ENCODE data around the gene GLRX5. TPM values are rescaled to one million over a fixed set of nuclear protein-coding genes. Genes with fewer than 3 reads are reported as not detected.

Gene GLRX5
- total RNA-seq, 2 donors from 2014 or later: 62.4 to 63.4 TPM

GRCh38 chr14:95531473-95531872 is 3.4 kb upstream of the GLRX5 start:
- Mint-ChIP-seq H3K36me3 (ENCODE audit: low read depth) (peaks cover 8% of the 10 kb centered on the region), H3K4me3 (no peak overlapping the region), H3K27me3 (ENCODE audit: insufficient read depth) (no peaks in the 10 kb centered on the region), H3K4me1 (peaks cover 35% of the 10 kb centered on the region), H3K27ac (no peak overlapping the region), H3K9me3 (no peaks in the 10 kb centered on the region)
- H3K27me3 ChIP-seq (ENCODE audit: control insufficient read depth, insufficient read depth, low read length, poor library complexity, severe bottlenecking): no peaks in the 10 kb centered on the region
- no peaks in the 10 kb centered on the region for H3K9me3 ChIP-seq (ENCODE audit: control insufficient read depth, low read length)
- DNase-seq: no peak
- TF ChIP-seq CTCF (conservative IDR thresholded peaks at IDR 0.05): no peak
- 78 to 79% methylated on average over 1 to 2 of the region's 3 CpGs for WGBS, 2 experiments (ENCODE audit: insufficient coverage in 1 of 2, insufficient read length in 1 of 2)
- H3K4me3 ChIP-seq (ENCODE audit: low read length): peak overlapping the region; percentile 87
- no peak overlapping the region for H3K9ac ChIP-seq (ENCODE audit: extremely low read depth, low read length, poor library complexity, severe bottlenecking)
- H3K4me1 ChIP-seq (ENCODE audit: control insufficient read depth, insufficient read depth, low read length): peaks cover 3% of the 10 kb centered on the region
- peaks cover 18% of the 10 kb centered on the region for H3K36me3 ChIP-seq (ENCODE audit: control insufficient read depth, insufficient read depth, low read length)
- no peak overlapping the region for H3K27ac ChIP-seq (ENCODE audit: low read depth, low read length)

- Mint-ChIP-seq H3K27me3 (ENCODE audit: insufficient read depth) (no peaks in the 10 kb centered on the region), H3K9me3 (no peaks in the 10 kb centered on the region), H3K36me3 (ENCODE audit: low read depth) (peaks cover 8% of the 10 kb centered on the region), H3K4me1 (peaks cover 40% of the 10 kb centered on the region), H3K4me3 (peak overlapping the region; percentile 80), H3K27ac (no peak overlapping the region)
- no peak for TF ChIP-seq CTCF (conservative IDR thresholded peaks at IDR 0.05)
- no peaks in the 10 kb centered on the region for H3K9me3 ChIP-seq (ENCODE audit: control insufficient read depth, low read length)
- WGBS, 2 experiments (ENCODE audit: insufficient coverage in 1 of 2, insufficient read length in 1 of 2): 78 to 89% methylated on average over 1 to 3 of the region's 3 CpGs
- no peak overlapping the region for H3K27ac ChIP-seq (ENCODE audit: low read depth, low read length)
- H3K4me1 ChIP-seq (ENCODE audit: control insufficient read depth, insufficient read depth, low read length): peaks cover 3% of the 10 kb centered on the region
- H3K27me3 ChIP-seq (ENCODE audit: control insufficient read depth, insufficient read depth, low read length, poor library complexity, severe bottlenecking): no peaks in the 10 kb centered on the region
- DNase-seq: no peak
- no peak overlapping the region for H3K9ac ChIP-seq (ENCODE audit: extremely low read depth, low read length, poor library complexity, severe bottlenecking)
- H3K4me3 ChIP-seq (ENCODE audit: low read length): peak overlapping the region; percentile 87
- peaks cover 18% of the 10 kb centered on the region for H3K36me3 ChIP-seq (ENCODE audit: control insufficient read depth, insufficient read depth, low read length)
These were observed 2.9 kb upstream of the GLRX5 start for GRCh38 chr14:95531969-95532368.

- peak; percentile 54 for DNase-seq
- peak overlapping the region; percentile 63 for H3K27ac ChIP-seq (ENCODE audit: low read depth, low read length)
- peak overlapping the region; percentile 92 for H3K27ac Mint-ChIP-seq
- H3K9ac ChIP-seq (ENCODE audit: extremely low read depth, low read length, poor library complexity, severe bottlenecking): peak overlapping the region; percentile 84
- peak overlapping the region; percentile 80 for H3K4me3 Mint-ChIP-seq
- H3K9me3 ChIP-seq (ENCODE audit: control insufficient read depth, low read length): no peaks in the 10 kb centered on the region
- no peaks in the 10 kb centered on the region for H3K27me3 Mint-ChIP-seq (ENCODE audit: insufficient read depth)
- H3K36me3 ChIP-seq (ENCODE audit: control insufficient read depth, insufficient read depth, low read length): peaks cover 18% of the 10 kb centered on the region
- no peaks in the 10 kb centered on the region for H3K27me3 ChIP-seq (ENCODE audit: control insufficient read depth, insufficient read depth, low read length, poor library complexity, severe bottlenecking)
- no peak for TF ChIP-seq CTCF (conservative IDR thresholded peaks at IDR 0.05)
- H3K9me3 Mint-ChIP-seq: no peaks in the 10 kb centered on the region
- H3K36me3 Mint-ChIP-seq (ENCODE audit: low read depth): peaks cover 8% of the 10 kb centered on the region
- H3K4me1 Mint-ChIP-seq: peaks cover 47% of the 10 kb centered on the region
- H3K4me1 ChIP-seq (ENCODE audit: control insufficient read depth, insufficient read depth, low read length): peaks cover 3% of the 10 kb centered on the region
- H3K4me3 ChIP-seq (ENCODE audit: low read length): peak overlapping the region; percentile 87
- WGBS, 2 experiments (ENCODE audit: insufficient coverage in 1 of 2, insufficient read length in 1 of 2): 22 to 28% methylated on average over 9 to 10 of the region's 10 CpGs
These were observed 1.4 kb upstream of the GLRX5 start for GRCh38 chr14:95533391-95533821.

All from endodermal cell (in vitro differentiated cells).